Colonic mucosa (tissue), 4 donors: ENCODE data around the gene EFNA4. TPM values are rescaled to one million over a fixed set of nuclear protein-coding genes. Genes with fewer than 3 reads are reported as not detected.
"Not testable (repeated sequence)": the region's sequence is repeated elsewhere in the genome, so short reads cannot be mapped to it uniquely, and the experiment has no call there.

Experiments
- DNase-seq: peaks from one replicate; pipeline ENCODE4 v3.0.0-alpha.2; 2020
- H3K27ac ChIP-seq: fragments of 200-600 bp; one replicate; pipeline ENCODE4 v1.8.0; 2021
- H3K27me3 ChIP-seq: fragments of 200-600 bp; one replicate; pipeline ENCODE4 v1.8.0; 2021
- H3K36me3 ChIP-seq: fragments of 200-600 bp; one replicate; pipeline ENCODE4 v1.8.0; 2021
- H3K4me1 ChIP-seq: fragments of 200-600 bp; one replicate; pipeline ENCODE4 v1.8.0; 2021; ENCODE audit warnings: mild to moderate bottlenecking
- H3K4me3 ChIP-seq: fragments of 200-600 bp; one replicate; pipeline ENCODE4 v1.8.0; 2021
- H3K9ac ChIP-seq, 2 donors: one replicate each; pipeline ENCODE4 v1.7.0; 2013; ENCODE audit warnings: control low read depth in 2 of 2, low read depth in 2 of 2, low read length in 2 of 2
- H3K9me3 ChIP-seq: fragments of 200-600 bp; one replicate; pipeline ENCODE4 v1.8.0; 2021
- CTCF ChIP-seq: fragments of 200-600 bp; IDR thresholded peaks from one replicate; pipeline ENCODE4 v1.8.0; 2022; ENCODE audit warnings: antibody characterized with exemption, mild to moderate bottlenecking
- intact Hi-C: fragments of 100-400 bp; cut with DNase I; formaldehyde crosslinking; loops from one replicate; pipeline ENCODE4 v1.14.1; 2022
- total RNA-seq, 2 donors: library from RNA; stranded (reverse); fragmentation: NEBNext Ultra II Directional in 1 of 2; extraction: Animal tissue kit (Norgen Biotek cat#: 25700) in 1 of 2; gene quantifications; one replicate each; pipeline ENCODE4 v1.2.1, GENCODE V29; 2021
- donor health status: healthy.
- donor health status: DM: no; HTN: no; CAD: no.
- donor health status: DM: no; HTN: no; CAD: no.

Gene EFNA4
- total RNA-seq, 2 donors from 2014 or later, result 26.1 to 27.2 TPM

- no peak overlapping the region for H3K9ac ChIP-seq
- TF ChIP-seq CTCF, result no peak
- H3K4me3 ChIP-seq, result no peak overlapping the region
- no peaks in the 10 kb centered on the region for H3K4me1 ChIP-seq
- DNase-seq, result no peak
- no peaks in the 10 kb centered on the region for H3K9me3 ChIP-seq
- H3K36me3 ChIP-seq, result no peaks in the 10 kb centered on the region
- no peaks in the 10 kb centered on the region for H3K27me3 ChIP-seq
- intact Hi-C loops, result no loop called here
- no peak overlapping the region for H3K27ac ChIP-seq
Measured at GRCh38 chr1:155110826-155111225, 47.3 kb downstream of the EFNA4 start.

- no peaks in the 10 kb centered on the region for H3K4me1 ChIP-seq
- TF ChIP-seq CTCF, result no peak
- no peaks in the 10 kb centered on the region for H3K36me3 ChIP-seq
- H3K27me3 ChIP-seq, result no peaks in the 10 kb centered on the region
- H3K27ac ChIP-seq, result no peak overlapping the region
- intact Hi-C loops, result no loop called here
- DNase-seq, result no peak
- H3K9ac ChIP-seq, result no peak overlapping the region
- no peaks in the 10 kb centered on the region for H3K9me3 ChIP-seq
- H3K4me3 ChIP-seq, result no peak overlapping the region
Measured at GRCh38 chr1:155113450-155113980, 50.0 kb downstream of the EFNA4 start.

GRCh38 chr1:155116113-155116764, 52.7 kb downstream of the EFNA4 start:
- no peak for TF ChIP-seq CTCF
- Histone ChIP-seq H3K4me1 (no peaks in the 10 kb centered on the region), H3K27ac (no peak overlapping the region), H3K27me3 (no peaks in the 10 kb centered on the region), H3K9ac (peak overlapping the region in 1 of 2 donors; percentile 4), H3K36me3 (no peaks in the 10 kb centered on the region), H3K9me3 (no peaks in the 10 kb centered on the region), H3K4me3 (no peak overlapping the region)
- intact Hi-C loops, result no loop called here
- no peak for DNase-seq

GRCh38 chr1:155117610-155118009, 54.1 kb downstream of the EFNA4 start:
- DNase-seq, result no peak
- no peaks in the 10 kb centered on the region for H3K27me3 ChIP-seq
- no peaks in the 10 kb centered on the region for H3K4me1 ChIP-seq
- H3K36me3 ChIP-seq, result no peaks in the 10 kb centered on the region
- intact Hi-C loops, result no loop called here
- no peak overlapping the region for H3K27ac ChIP-seq
- no peaks in the 10 kb centered on the region for H3K9me3 ChIP-seq
- no peak overlapping the region for H3K9ac ChIP-seq
- no peak overlapping the region for H3K4me3 ChIP-seq
- TF ChIP-seq CTCF, result no peak

GRCh38 chr1:155118090-155118489, 54.5 kb downstream of the EFNA4 start:
- H3K9ac ChIP-seq, H3K36me3 ChIP-seq, H3K4me1 ChIP-seq, H3K27me3 ChIP-seq, H3K9me3 ChIP-seq, intact Hi-C loops, DNase-seq, H3K4me3 ChIP-seq: not testable (repeated sequence)
- peak overlapping the region; percentile 43 for H3K27ac ChIP-seq

Other genes starting within 250 kb of the EFNA4 start
- gene KCNN3, start 193.5 kb upstream of the EFNA4 start, total RNA-seq, result 1 to 10 TPM in 1 of 2 donors, under 1 TPM in 1; 0.99 to 2.5 TPM
- gene PMVK, start 127.0 kb upstream of the EFNA4 start, total RNA-seq, result 10 to 100 TPM; 32.0 to 46.5 TPM
- 10 to 100 TPM; 22.0 to 51.4 TPM for gene PBXIP1, start 107.6 kb upstream of the EFNA4 start, total RNA-seq
- 10 to 100 TPM; 25.8 to 33.8 TPM for gene PYGO2, start 102.0 kb upstream of the EFNA4 start, total RNA-seq
- gene SHC1, start 93.0 kb upstream of the EFNA4 start, total RNA-seq, result 100 to 1,000 TPM in 1 of 2 donors, 10 to 100 TPM in 1; 98.3 to 104 TPM
- gene CKS1B, start 89.1 kb upstream of the EFNA4 start, total RNA-seq, result 10 to 100 TPM; 49.5 to 76.5 TPM
- 10 to 100 TPM; 28.2 to 46.1 TPM for gene FLAD1, start 80.4 kb upstream of the EFNA4 start, total RNA-seq
- not detected for gene LENEP, start 70.2 kb upstream of the EFNA4 start, total RNA-seq
- gene ZBTB7B, start 60.9 kb upstream of the EFNA4 start, total RNA-seq, result 100 to 1,000 TPM; 185 to 205 TPM
- 1 to 10 TPM; 1.7 to 1.9 TPM for gene DCST2, start 30.0 kb upstream of the EFNA4 start, total RNA-seq
- gene DCST1, start 29.9 kb upstream of the EFNA4 start, total RNA-seq, result not detected
- 100 to 1,000 TPM; 101 to 228 TPM for gene ADAM15, start 12.4 kb upstream of the EFNA4 start, total RNA-seq
- 10 to 100 TPM; 12.7 to 21.4 TPM for gene EFNA3, start 15.1 kb downstream of the EFNA4 start, total RNA-seq
- 100 to 1,000 TPM in 1 of 2 donors, 10 to 100 TPM in 1; 61.3 to 125 TPM for gene EFNA1, start 64.1 kb downstream of the EFNA4 start, total RNA-seq
- 100 to 1,000 TPM; 102 to 130 TPM for gene SLC50A1, start 72.1 kb downstream of the EFNA4 start, total RNA-seq
- gene DPM3, start 76.8 kb downstream of the EFNA4 start, total RNA-seq, result 100 to 1,000 TPM; 149 to 182 TPM
- 100 to 1,000 TPM; 140 to 172 TPM for gene KRTCAP2, start 109.6 kb downstream of the EFNA4 start, total RNA-seq
- under 1 TPM; 0.10 to 0.19 TPM for gene TRIM46, start 110.1 kb downstream of the EFNA4 start, total RNA-seq
- gene THBS3, start 144.2 kb downstream of the EFNA4 start, total RNA-seq, result 10 to 100 TPM; 12.2 to 16.0 TPM
- gene MTX1, start 145.0 kb downstream of the EFNA4 start, total RNA-seq, result 10 to 100 TPM; 37.5 to 55.8 TPM
- gene ENTREP3, start 191.7 kb downstream of the EFNA4 start, total RNA-seq, result 10 to 100 TPM; 22.0 to 34.2 TPM
- 10 to 100 TPM; 41.5 to 67.7 TPM for gene SCAMP3, start 198.6 kb downstream of the EFNA4 start, total RNA-seq
- gene CLK2, start 209.8 kb downstream of the EFNA4 start, total RNA-seq, result 10 to 100 TPM; 31.7 to 66.4 TPM
- gene HCN3, start 213.7 kb downstream of the EFNA4 start, total RNA-seq, result 10 to 100 TPM; 12.4 to 12.8 TPM
- 1 to 10 TPM; 1.6 to 2.9 TPM for gene PKLR, start 237.7 kb downstream of the EFNA4 start, total RNA-seq
- 100 to 1,000 TPM; 300 to 501 TPM for gene FDPS, start 245.1 kb downstream of the EFNA4 start, total RNA-seq